ENCODE data around the gene C13orf46.

Gene C13orf46

DNA sequence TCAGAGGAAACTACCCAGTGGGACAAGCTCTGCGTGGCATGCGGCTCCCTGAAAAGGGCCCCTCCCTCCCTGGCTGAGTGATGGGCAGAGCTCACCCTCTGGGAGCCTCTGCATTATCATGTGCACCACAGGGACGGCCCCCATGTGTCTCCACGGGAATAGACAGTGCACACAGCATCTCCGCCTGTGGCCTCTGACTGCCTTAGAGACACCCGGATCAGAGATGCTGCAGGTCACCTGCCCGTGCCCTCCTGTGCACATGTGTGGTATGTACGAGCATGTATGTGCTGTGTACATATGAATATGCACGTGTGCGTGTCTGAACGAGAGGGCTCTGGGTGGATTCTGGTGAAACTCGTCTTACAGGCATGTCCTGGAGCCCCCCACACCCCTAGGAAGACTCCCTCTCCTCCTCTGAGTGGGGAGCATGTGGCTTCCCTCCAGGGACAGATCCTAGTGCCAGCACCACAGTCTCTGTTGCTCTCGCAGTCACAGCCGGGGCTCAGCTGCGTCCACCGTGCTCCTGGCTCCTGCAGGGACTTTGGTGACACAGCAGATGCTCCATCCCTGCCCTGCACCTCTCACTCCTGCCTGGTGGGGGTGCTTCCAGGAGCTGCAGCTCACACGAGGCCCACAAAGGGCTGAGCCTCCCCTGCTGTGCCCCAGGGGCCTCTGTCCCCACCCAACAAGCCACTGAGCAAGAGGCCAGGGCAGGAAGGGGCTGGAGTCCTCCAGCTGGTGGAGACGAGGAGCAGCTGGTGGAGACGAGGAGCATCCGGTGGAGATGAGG, 19.6 kb downstream of the C13orf46 start:
- no peak for DNase-seq (ENCODE audit: low read depth)

GRCh38 chr13:113953561-113953960, 20.3 kb downstream of the C13orf46 start:
- no peak for DNase-seq (ENCODE audit: low read depth)

GRCh38 chr13:113952983-113953520, 20.8 kb downstream of the C13orf46 start:
- DNase-seq (ENCODE audit: low read depth): no peak

GRCh38 chr13:113952151-113952982, 21.5 kb downstream of the C13orf46 start:
- DNase-seq (ENCODE audit: low read depth): no peak

DNA sequence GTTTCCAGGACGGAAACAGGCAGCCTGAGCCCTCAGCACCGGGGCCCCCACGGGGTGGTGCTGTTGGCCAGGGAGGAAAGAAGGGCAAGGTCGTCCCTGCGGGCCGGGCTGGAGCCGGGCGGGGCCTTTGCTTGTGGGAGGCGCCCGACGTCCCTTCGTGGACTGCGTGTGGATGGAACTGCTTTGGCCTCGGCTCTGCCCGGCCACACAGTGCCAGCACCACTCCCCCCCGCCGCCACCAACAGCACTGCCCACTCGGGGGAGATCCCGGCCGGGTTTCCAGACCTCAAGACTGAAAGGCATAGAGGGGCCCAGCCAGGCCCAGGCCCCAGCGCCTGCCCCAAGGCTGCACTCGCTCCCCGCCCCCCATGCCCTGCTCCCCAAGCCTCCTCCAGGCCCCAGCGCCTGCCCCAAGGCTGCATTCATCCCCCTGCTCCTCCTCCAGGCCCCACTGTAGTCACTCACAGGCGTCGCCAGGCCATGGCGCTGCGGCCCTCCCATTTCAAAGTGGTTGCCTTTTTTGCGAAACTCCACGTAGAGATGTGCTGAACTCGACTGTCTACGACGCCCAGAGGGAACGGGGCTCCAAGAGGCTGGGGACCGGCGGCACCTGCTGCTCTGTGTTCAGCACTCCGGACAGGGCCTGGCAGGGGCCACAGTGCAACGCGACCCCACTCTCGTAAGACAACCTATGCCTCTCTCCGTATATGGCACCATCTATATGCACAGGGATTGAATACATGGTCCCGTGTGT, 22.5 kb downstream of the C13orf46 start:
- no peak for DNase-seq (ENCODE audit: low read depth)

DNA sequence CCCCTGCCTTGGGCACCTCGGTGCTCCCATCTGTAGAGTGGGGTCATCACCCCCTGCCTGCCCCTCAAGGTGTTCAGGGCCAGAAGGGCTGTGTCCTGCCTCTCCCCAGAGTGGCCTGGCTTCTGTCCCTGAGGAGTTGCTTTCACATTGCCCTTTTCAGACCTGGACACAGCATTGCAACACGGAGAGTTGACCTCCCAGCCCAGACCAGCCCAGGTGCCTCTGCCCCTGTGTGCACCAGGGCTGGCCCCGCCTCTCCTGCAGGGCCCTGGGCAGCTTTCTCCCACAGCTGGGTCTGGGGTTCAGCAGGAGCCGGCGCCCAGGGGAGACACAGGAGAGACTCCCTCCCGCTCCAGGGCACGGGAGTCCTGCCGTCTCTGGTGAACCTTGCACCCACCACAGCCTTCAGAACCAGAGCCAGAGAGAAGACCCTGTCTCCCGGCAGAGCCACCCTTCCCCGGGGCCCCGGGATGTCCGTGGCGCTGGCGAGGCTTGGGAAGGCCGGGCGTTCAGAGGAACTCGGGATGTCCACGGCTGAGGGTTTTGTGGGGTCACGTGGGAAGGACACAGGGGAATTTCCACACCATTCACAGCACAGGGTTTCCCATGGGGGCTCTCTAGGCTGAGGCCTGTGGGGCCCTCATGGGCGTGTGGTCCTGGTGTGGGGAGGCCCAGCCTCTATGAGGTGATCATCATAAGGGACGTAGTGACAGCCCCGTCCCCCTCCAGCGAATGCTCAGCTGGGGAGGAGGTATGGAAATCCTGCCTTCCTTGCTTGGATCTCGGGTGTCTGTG, 23.2 kb downstream of the C13orf46 start:
- DNase-seq (ENCODE audit: low read depth): no peak

DNA sequence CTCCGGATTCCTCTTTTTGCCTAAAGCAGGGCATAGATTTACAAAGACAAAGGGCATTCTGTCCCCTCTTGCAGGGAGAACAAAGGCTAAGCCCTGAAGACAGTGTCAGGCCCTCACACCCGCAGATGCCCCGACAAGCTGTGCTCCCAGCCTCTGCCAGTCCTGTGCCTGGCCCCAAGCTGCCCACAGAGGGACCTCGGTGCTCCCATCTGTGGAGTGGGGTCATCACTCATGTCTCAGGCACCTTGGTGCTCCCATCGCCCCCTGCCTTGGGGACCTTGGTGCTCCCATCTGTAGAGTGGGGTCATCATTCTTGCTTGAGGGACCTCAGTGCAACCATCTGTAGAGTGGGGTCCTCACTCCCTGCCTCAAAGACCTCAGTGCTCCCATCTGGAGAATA, 24.3 kb downstream of the C13orf46 start:
- DNase-seq (ENCODE audit: low read depth): no peak

DNA sequence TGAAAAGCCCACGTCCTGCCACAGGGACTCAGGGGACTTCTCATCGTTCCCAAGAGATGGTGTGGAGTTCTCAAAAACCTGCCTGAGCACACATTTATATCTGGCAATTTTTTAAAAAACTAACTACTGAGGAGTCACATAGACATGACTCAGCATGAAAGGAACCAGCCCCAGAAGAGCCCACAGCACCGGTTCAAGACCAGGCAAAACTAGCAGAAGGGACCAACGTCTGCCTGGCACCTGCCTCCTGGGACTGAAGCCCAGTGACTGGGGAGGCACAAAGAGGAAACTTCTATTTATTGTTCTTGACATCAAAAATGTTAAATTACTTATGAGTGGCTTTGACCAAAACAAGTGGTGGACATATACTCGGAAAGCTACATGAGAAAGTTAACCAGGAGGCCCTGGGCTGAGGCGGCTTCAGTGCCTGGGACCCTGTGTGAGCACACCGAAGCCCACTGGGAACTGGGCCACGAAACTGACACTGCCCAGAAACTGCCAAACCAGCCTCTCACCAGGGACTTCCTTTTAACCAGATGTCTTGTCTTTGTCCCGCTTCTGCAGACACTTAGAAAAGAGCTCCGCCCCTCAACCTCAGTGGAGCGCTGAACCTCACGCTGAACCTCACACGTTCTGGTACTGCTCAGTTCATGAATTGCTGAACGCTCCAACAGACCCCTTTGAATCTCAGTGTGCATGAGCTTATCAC, 25.7 kb downstream of the C13orf46 start:
- DNase-seq (ENCODE audit: low read depth): no peak

- no peak for DNase-seq (ENCODE audit: low read depth)
These were observed 26.4 kb downstream of the C13orf46 start for GRCh38 chr13:113947311-113948033.

DNA sequence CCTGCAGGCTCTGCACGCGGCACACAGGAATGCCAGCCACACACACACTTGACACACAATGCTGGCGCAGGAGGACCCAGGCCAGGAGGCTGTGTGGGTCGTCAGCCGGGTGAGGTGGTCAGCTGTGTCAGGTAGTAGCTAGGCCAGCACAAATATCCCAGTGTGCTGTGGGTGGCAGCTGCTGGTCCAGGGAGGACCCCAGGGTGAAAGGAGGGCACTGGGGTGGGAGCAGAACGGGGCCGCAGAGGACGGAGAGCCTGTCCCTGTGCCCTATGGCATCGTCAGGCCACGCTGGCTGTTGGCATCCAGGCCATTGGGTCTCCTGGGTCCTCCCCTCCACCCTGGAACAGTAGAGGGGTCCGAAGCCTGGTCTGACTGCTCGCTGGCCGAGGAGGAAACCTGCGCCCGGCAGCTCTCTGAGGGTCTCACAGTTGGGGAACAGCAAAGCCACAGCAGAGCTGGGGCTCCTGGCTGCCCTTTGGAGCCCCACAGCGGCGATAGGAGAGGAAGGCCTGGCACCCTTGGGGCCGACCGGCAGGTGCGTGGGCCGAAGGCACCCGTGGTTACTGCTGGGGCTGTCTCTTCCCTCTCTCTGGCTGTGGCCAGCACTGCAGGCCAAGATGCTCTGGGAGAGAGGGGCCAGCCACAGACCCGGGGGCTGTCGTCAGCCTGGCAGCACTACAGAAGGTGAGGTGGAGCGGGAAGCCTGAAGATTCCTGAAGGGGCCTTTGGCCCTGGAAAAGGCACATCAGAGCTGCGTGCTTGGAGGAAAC, 27.3 kb downstream of the C13orf46 start:
- no peak for DNase-seq (ENCODE audit: low read depth)

- DNase-seq (ENCODE audit: low read depth): no peak
These were observed 27.9 kb downstream of the C13orf46 start for GRCh38 chr13:113945857-113946408.

DNA sequence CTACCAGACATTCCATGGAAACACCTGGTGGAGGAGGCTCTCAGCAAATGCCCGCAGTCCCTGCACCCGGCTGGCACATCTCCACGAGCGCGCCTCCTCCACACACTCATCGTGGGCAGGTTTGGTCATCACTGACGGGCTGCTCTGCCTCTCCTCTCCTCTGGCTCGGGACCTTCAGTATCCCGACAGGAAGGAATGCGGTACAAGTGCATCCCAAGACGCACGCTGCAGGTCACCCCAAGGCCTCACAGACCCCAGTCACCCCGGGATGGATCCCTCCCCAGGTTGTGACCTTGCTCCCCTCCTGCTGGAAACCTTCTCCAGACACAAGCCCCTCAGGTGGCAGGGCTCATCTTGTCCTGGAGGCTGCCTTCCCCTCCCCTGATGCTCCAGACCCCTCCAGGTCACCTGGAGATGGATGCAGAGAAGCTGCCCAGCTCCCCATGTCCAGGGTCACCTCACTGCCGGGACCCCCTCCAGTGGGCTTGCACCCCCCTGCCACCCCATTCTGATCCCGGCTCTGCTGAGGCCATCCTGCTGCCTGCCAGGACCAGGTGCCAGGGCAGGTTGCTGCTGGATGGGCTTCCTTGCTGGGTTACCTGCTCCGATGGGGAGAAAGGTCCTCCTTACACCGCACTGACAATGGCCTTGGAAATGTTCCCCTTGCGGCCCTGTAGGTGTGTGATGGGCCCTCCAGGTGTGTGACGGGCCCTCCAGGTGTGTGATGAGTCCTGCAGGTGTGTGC, 29.9 kb downstream of the C13orf46 start:
- DNase-seq (ENCODE audit: low read depth): no peak

DNA sequence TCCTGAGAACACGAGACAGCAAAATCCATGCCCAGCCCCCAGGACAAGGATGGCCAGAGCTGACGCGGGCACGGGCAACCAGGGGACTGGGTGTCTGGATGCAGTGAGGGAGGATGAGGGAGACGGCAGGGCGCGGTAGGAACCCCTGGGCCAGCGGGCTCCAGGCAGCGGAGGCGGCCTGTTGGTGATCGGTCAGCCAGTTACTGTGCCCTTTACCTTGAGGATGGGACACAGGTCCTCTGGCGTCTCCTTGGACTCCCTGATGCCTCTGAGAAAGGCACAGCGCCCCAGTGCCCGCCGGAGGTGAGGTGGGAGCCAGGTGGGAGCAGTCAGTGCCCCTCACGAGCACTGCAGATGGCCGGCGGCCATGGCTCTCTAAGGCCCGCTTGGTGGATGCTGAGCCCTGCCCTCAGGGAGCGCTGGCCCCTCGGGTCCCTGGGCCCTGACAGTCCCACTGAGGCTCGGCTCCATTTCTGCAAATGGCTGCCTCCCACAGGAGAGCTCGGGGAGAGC, 31.2 kb downstream of the C13orf46 start:
- DNase-seq (ENCODE audit: low read depth): no peak

DNA sequence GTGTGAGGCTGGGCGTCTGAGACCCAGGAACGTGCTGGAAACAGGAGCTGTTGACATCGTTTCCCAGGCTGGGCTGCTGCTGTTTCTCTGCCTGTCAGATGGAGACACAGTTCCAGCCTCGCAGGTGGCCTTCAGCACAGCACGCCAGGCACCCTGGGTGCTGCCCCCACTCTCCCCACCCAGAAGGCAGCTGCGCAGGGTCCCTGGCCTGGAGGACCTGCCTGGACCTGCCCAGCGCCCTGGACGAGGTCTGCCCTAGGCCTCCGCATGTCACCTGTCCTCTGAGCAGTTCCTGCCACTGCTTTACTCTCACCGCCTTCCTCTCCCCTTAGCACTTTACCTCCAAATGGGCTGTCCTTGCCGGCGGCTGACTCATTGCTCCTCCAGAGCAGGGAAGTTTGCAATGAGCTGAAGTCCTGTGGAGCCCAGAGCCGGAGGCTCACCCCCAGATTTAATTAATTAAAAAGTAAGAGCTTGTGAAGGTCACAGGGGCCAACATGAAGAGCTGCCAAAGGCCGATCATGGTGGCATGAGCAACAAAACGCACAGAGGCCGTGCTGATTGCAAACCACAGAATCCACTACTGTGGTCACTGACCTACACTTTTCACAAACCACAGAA, 32.2 kb downstream of the C13orf46 start:
- DNase-seq (ENCODE audit: low read depth): no peak

- no peak for DNase-seq (ENCODE audit: low read depth)
These were observed 34.0 kb downstream of the C13orf46 start for GRCh38 chr13:113939944-113940297.

DNA sequence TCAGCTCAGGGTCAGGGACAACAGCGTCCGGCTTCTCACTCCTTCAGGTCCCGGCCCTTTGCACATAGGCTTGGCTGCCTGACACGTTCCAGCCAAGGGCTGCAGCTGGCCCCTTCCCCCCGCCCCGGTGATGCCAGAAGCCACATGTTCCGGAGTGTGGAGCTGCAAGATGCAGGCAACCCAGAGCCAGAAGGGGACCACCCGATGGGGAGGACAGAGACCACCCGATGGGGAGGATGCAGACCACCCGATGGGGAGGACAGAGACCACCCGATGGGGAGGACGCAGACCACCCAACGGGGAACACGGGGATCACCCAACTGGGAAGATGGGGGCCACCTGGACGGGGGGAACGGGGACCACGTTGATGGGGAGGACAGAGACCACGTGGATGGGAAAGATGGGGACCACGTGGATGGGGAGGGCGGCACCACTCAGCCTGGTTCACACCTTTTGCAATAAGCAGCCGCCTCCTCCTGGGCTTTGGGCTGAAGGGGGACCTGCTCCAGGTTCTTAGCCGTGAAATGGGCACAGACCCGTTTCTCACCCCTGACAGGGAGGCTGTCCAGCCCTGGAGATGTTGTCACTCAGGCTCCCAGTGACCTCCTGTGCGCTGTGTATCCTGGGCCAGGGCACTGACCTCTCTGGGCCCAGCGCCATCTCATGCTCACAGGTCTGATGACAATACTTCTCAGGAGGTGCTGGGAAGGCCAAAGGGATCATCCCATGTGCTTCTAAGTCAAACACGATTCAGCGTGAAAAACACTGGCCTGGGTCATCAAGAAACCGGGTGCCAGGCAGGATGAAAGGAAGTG, 34.5 kb downstream of the C13orf46 start:
- no peak for DNase-seq (ENCODE audit: low read depth)

DNA sequence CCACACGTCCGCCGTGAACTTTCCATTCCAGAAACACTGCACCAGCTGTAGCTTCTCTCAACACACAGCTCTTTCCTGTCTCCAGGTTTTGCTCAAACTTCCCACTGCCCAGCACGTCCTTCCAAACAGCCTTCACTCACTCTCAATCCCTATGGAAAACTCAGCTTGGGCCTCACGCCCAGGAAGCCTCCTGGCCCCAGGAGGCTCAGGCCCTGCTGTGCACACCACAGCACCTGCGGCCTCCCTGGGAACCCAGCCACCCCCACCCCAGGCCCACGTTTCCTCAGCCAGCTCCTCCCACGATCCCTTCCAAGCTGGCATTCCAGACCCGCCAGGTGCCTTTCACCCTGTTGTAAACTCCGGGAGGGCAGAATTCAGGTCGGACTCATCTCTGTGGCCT, 35.2 kb downstream of the C13orf46 start:
- no peak for DNase-seq (ENCODE audit: low read depth)

Data from non-pigmented ciliary epithelial cell (primary cell).